BE2C (cell line): ENCODE data around the gene PFKM.

Experiments
- DNase-seq: peaks from one replicate; pipeline ENCODE4 v3.0.0-alpha.2; 2020
- H3K27me3 ChIP-seq: fragments of 250-450 bp; sonication (Bioruptor Pico); 2 replicates; pipeline ENCODE4 v1.5.1; 2020; ENCODE audit warnings: mild to moderate bottlenecking
- H3K36me3 ChIP-seq: fragments of 250-450 bp; sonication (Bioruptor Pico); 2 replicates; pipeline ENCODE4 v1.5.1; 2020; ENCODE audit warnings: mild to moderate bottlenecking
- H3K4me1 ChIP-seq: fragments of 250-450 bp; sonication (Bioruptor Pico); 2 replicates; pipeline ENCODE4 v1.5.1; 2020
- H3K4me3 ChIP-seq: 2 replicates; pipeline ENCODE4 v1.5.1; 2011; ENCODE audit warnings: low read depth, low read length
- H3K9me3 ChIP-seq: fragments of 250-450 bp; sonication (Bioruptor Pico); 2 replicates; pipeline ENCODE4 v1.5.1; 2020
- CTCF ChIP-seq: IDR thresholded peaks from 2 replicates; pipeline ENCODE4 v1.5.1; 2012; ENCODE audit warnings: mild to moderate bottlenecking, low read depth, low read length

Gene PFKM

GRCh38 chr12:48075832-48076231 is 43.3 kb upstream of the PFKM start:
- Histone ChIP-seq H3K4me1 (no peaks in the 10 kb centered on the region), H3K4me3 (no peak overlapping the region), H3K36me3 (peaks cover 21% of the 10 kb centered on the region), H3K27me3 (no peaks in the 10 kb centered on the region), H3K9me3 (no peaks in the 10 kb centered on the region)
- no peak for DNase-seq
- TF ChIP-seq CTCF: no peak

DNA sequence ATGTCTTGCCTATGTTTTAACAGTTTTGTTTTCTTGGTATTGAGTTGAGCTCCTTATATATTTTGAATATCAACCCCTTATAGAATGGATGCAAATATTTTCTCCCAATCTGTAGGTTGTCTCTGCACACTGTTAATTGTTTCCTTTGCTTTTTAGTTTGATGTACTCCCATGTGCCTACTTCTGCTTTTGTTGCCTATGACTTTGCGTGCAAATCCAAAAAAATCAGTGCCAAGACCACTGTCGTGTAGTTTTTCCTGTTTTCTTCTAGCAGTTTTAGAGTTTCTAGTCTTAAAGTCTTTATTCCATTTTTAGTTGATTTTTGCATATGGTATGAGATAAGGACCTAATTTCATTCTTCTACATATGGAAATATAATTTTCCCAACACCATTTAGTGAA is 42.1 kb upstream of the PFKM start:
- H3K4me1 ChIP-seq: no peaks in the 10 kb centered on the region
- peaks cover 17% of the 10 kb centered on the region for H3K36me3 ChIP-seq
- no peak overlapping the region for H3K4me3 ChIP-seq
- TF ChIP-seq CTCF: no peak
- no peak for DNase-seq
- H3K9me3 ChIP-seq: no peaks in the 10 kb centered on the region
- no peaks in the 10 kb centered on the region for H3K27me3 ChIP-seq

- Histone ChIP-seq H3K36me3 (peaks cover 26% of the 10 kb centered on the region), H3K9me3 (no peaks in the 10 kb centered on the region), H3K4me3 (no peak overlapping the region), H3K4me1 (no peaks in the 10 kb centered on the region), H3K27me3 (no peaks in the 10 kb centered on the region)
- TF ChIP-seq CTCF: no peak
- no peak for DNase-seq
Measured at GRCh38 chr12:48078901-48079300, 40.3 kb upstream of the PFKM start.

GRCh38 chr12:48080285-48080684 is 38.9 kb upstream of the PFKM start:
- Histone ChIP-seq H3K4me1 (no peaks in the 10 kb centered on the region), H3K27me3 (no peaks in the 10 kb centered on the region), H3K36me3 (peaks cover 24% of the 10 kb centered on the region), H3K4me3 (no peak overlapping the region), H3K9me3 (no peaks in the 10 kb centered on the region)
- DNase-seq: no peak
- no peak for TF ChIP-seq CTCF

DNA sequence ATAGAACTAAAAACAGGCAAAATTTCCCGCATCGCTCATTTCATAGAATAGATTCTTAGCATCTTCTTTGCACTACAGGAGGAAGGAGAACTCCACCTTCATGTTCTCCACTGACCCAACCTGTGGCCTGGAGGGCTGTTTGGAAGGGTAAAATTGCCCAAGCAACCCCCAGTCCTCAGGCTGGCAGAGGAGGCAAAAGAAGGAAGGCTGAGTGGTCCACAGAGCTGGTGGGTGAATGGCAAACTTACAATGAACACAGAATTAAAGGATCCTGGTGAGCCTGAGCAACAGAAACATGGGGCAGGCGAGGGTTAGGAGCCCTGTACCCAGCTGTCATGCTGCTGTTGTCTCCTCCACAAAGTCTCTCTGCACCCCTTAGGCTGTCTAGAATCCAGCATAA is 38.3 kb upstream of the PFKM start:
- no peak for TF ChIP-seq CTCF
- Histone ChIP-seq H3K4me1 (no peaks in the 10 kb centered on the region), H3K4me3 (no peak overlapping the region), H3K36me3 (peaks cover 26% of the 10 kb centered on the region), H3K27me3 (no peaks in the 10 kb centered on the region), H3K9me3 (no peaks in the 10 kb centered on the region)
- DNase-seq: no peak

DNA sequence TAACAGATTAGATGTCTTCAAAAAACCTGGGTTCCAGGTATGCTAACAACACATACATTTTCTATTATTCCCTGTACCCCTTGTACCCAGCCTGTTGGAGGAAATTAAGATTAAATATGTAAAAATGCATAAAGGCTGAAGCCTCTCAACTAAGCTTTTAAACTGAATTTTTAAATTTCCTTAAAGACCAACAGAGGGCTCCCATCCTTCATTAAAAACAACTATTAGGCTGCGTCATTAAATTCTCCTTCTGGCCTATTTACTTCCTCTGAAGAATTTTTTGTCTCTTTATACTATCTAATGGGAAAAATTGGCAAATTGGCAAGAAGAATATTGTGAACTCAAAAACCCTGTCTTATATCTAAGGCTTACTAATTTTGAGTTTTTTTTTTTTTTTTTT is 35.1 kb upstream of the PFKM start:
- peak; percentile 23 for TF ChIP-seq CTCF
- Histone ChIP-seq H3K9me3 (no peaks in the 10 kb centered on the region), H3K4me1 (no peaks in the 10 kb centered on the region), H3K36me3 (peaks cover 46% of the 10 kb centered on the region), H3K4me3 (no peak overlapping the region), H3K27me3 (no peaks in the 10 kb centered on the region)
- DNase-seq: no peak
